ENCODE data around the gene VHLL. TPM values are rescaled to one million over a fixed set of nuclear protein-coding genes. Genes with fewer than 3 reads are reported as not detected.
"Not testable (repeated sequence)": the region's sequence is repeated elsewhere in the genome, so short reads cannot be mapped to it uniquely, and the experiment has no call there.

Gene VHLL
- total RNA-seq, result not detected

DNA sequence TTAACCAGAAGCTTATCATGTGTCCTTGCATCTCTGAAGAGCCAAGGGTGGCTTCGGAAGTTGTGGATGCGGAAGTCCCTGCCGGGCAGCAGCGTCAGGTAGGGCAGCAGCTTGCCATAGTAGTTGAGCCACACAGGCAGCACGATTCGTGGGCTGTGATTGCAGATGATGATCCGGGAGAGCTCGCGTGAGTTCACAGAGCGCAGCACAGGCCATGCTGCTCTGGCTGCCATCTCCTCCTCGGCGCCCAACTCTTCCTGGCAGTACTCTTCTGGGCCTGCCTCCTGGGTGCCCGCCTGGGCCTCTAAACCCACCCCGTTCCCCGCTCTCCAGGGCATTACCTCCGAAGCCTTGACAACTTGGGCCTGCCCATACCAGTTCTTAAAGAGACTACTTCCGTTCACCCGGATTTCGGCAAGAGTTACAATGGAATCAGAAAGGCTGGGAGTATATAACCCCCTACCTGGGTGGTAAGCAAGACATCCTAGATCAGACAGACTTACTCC, at the start of gene VHLL:
VHLL (minus strand) TSS at position 456 of the 506 bp plus-strand sequence; CDS start at position 338, 118 bp downstream.
- no peak within 1 kb of the TSS for H3K4me3 ChIP-seq
- no peaks in the 10 kb centered on the region for H3K27me3 ChIP-seq
- WGBS, 2 donors, result 83 to 87% methylated on average over 19 of the region's 19 CpGs
- no peak for TF ChIP-seq POLR2A (IDR thresholded peaks at IDR 0.05)
- TF ChIP-seq CTCF (IDR thresholded peaks at IDR 0.05), result no peak
- intact Hi-C loops (cut with DNase I), result no loop called here
- H3K4me1 ChIP-seq, result peaks cover 14% of the 10 kb centered on the region
- ATAC-seq, result no peak
- no peak for DNase-seq
- H3K9me3 ChIP-seq, result no peaks in the 10 kb centered on the region
- H3K36me3 ChIP-seq (replicated peaks in 1 of 2; ENCODE audit: insufficient read depth in 1 of 2, low read depth in 2 of 2), result no peaks in the 10 kb centered on the region
- H3K27ac ChIP-seq, result no peak within 1 kb of the TSS

GRCh38 chr1:156347331-156347730, 48.2 kb upstream of the VHLL start:
- Histone ChIP-seq H3K27ac (no peak overlapping the region), H3K9me3 (no peaks in the 10 kb centered on the region), H3K4me3 (no peak overlapping the region), H3K27me3 (no peaks in the 10 kb centered on the region), H3K36me3 (replicated peaks in 1 of 2; ENCODE audit: insufficient read depth in 1 of 2, low read depth in 2 of 2) (no peaks in the 10 kb centered on the region), H3K4me1 (no peaks in the 10 kb centered on the region)
- DNase-seq (no peak), ATAC-seq (no peak)
- WGBS, 2 donors, result 66 to 74% methylated on average over 4 of the region's 4 CpGs
- TF ChIP-seq POLR2A (IDR thresholded peaks at IDR 0.05), result no peak
- no peak for TF ChIP-seq CTCF (IDR thresholded peaks at IDR 0.05)
- intact Hi-C loops (cut with DNase I), result no loop called here

- 66% methylated on average over 2 of the region's 2 CpGs for WGBS, 2 donors
- intact Hi-C loops (cut with DNase I), result no loop called here
These were observed 47.5 kb upstream of the VHLL start for GRCh38 chr1:156346636-156347035.

DNA sequence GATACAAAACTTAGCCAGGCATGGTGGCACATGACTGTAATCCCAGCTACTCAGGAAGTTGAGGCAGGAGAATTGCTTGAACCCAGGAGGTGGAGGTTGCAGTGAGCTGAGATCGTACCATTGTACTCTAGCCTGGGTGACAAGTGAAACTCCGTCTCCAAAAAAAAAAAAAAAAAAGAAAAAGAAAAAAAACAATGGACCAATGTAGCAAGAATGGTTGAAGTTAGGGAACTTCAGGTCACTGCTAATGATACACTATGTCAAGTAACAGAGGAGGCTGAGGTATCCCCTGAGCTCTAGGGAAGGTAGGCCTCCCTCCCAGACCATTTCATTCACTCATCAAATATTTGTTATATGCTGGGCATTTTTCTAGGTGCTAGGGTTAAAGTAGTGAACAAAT, 46.9 kb upstream of the VHLL start:
- H3K4me1 ChIP-seq; H3K36me3 ChIP-seq (replicated peaks in 1 of 2; ENCODE audit: insufficient read depth in 1 of 2, low read depth in 2 of 2); intact Hi-C loops (cut with DNase I); H3K4me3 ChIP-seq; DNase-seq; H3K27ac ChIP-seq; ATAC-seq; H3K9me3 ChIP-seq; H3K27me3 ChIP-seq: not testable (repeated sequence)
- 86 to 91% methylated on average over 2 of the region's 2 CpGs for WGBS, 2 donors

More at GRCh38 chr1:156346636-156347035, 47.5 kb upstream of the VHLL start:
- Histone ChIP-seq H3K36me3 (replicated peaks in 1 of 2; ENCODE audit: insufficient read depth in 1 of 2, low read depth in 2 of 2) (no peaks in the 10 kb centered on the region), H3K27me3 (no peaks in the 10 kb centered on the region), H3K4me3 (no peak overlapping the region), H3K27ac (no peak overlapping the region), H3K4me1 (no peaks in the 10 kb centered on the region), H3K9me3 (no peaks in the 10 kb centered on the region)
- ATAC-seq (no peak), DNase-seq (no peak)
- TF ChIP-seq POLR2A (IDR thresholded peaks at IDR 0.05) (no peak), CTCF (IDR thresholded peaks at IDR 0.05) (no peak)

- ATAC-seq, result no peak
- Histone ChIP-seq H3K27ac (no peak overlapping the region), H3K27me3 (no peaks in the 10 kb centered on the region), H3K9me3 (no peaks in the 10 kb centered on the region), H3K36me3 (replicated peaks in 1 of 2; ENCODE audit: insufficient read depth in 1 of 2, low read depth in 2 of 2) (no peaks in the 10 kb centered on the region), H3K4me3 (no peak overlapping the region), H3K4me1 (no peaks in the 10 kb centered on the region)
- intact Hi-C loops (cut with DNase I), result no loop called here
- WGBS, 2 donors, result 52 to 59% methylated on average over 3 of the region's 3 CpGs
- no peak for DNase-seq
- no peak for TF ChIP-seq CTCF (IDR thresholded peaks at IDR 0.05)
- no peak for TF ChIP-seq POLR2A (IDR thresholded peaks at IDR 0.05)
These were observed 45.3 kb upstream of the VHLL start for GRCh38 chr1:156344409-156344808.

All from body of pancreas (tissue), 4 donors.